ENCODE results near the gene MRPS27.

GRCh38 chr5:72308853-72309191, 11.2 kb downstream of the MRPS27 start:
- TF ChIP-seq CTCF (IDR thresholded peaks at IDR 0.05): no peak
- TF ChIP-seq EP300 (IDR thresholded peaks at IDR 0.05): no peak

Measured in stomach (tissue), 4 donors.